IgD-negative memory B cell (primary cell): ENCODE results near the gene GALNT12. TPM values are rescaled to one million over a fixed set of nuclear protein-coding genes. Genes with fewer than 3 reads are reported as not detected.

ENCODE experiments used
- H3K27ac Mint-ChIP-seq, 3 donors: one replicate each; pipeline ENCODE4 v1.8.0; 2020 to 2022; ENCODE audit warnings: mild to moderate bottlenecking in 3 of 3, mixed read lengths in 3 of 3, moderate library complexity in 1 of 3
- H3K27me3 Mint-ChIP-seq: one replicate; pipeline ENCODE4 v1.8.0; 2021; ENCODE audit warnings: mixed read lengths
- H3K36me3 Mint-ChIP-seq: one replicate; pipeline ENCODE4 v1.8.0; 2020; ENCODE audit warnings: mild to moderate bottlenecking, mixed read lengths
- H3K4me1 Mint-ChIP-seq, 3 donors: one replicate each; pipeline ENCODE4 v1.8.0; 2020 to 2022; ENCODE audit warnings: mixed read lengths in 3 of 3, mild to moderate bottlenecking in 1 of 3
- H3K4me3 Mint-ChIP-seq, 4 donors: one replicate each; pipeline ENCODE4 v1.8.0; 2020 to 2022; ENCODE audit warnings: mild to moderate bottlenecking in 4 of 4, mixed read lengths in 4 of 4, moderate library complexity in 3 of 4
- H3K9me3 Mint-ChIP-seq, 3 donors: one replicate each; pipeline ENCODE4 v1.8.0; 2020 to 2021; ENCODE audit warnings: mixed read lengths in 3 of 3, mild to moderate bottlenecking in 1 of 3
- polyA plus RNA-seq: library from polyadenylated mRNA; unstranded; fragments of 300-500 nt; fragmentation: Illumina TruSeq; gene quantifications from one replicate; pipeline ENCODE4 v1.2.3, GENCODE V29; 2021

GALNT12 gene
- polyA plus RNA-seq, 1 donor from 2014 or later, result 0.90 TPM

GRCh38 chr9:98777618-98778017 is 29.9 kb upstream of the GALNT12 start:
- peaks cover 0 to 1% (median 1%) of the 10 kb centered on the region in 3 donors for H3K4me1 Mint-ChIP-seq
- no peak overlapping the region for H3K4me3 Mint-ChIP-seq
- H3K36me3 Mint-ChIP-seq, result peaks cover 22% of the 10 kb centered on the region

GRCh38 chr9:98778251-98778650 is 29.2 kb upstream of the GALNT12 start:
- Mint-ChIP-seq H3K36me3 (peaks cover 18% of the 10 kb centered on the region), H3K27ac (no peak overlapping the region), H3K4me1 (peaks cover 0 to 1% (median 1%) of the 10 kb centered on the region in 3 donors), H3K9me3 (no peaks in the 10 kb centered on the region), H3K4me3 (peak overlapping the region in 1 of 4 donors; percentile 36), H3K27me3 (no peaks in the 10 kb centered on the region)

More at GRCh38 chr9:98777618-98778017, 29.9 kb upstream of the GALNT12 start:
- Mint-ChIP-seq H3K27me3 (no peaks in the 10 kb centered on the region), H3K9me3 (no peaks in the 10 kb centered on the region), H3K27ac (no peak overlapping the region)

- Mint-ChIP-seq H3K9me3 (no peaks in the 10 kb centered on the region), H3K36me3 (peaks cover 15% of the 10 kb centered on the region), H3K4me3 (no peak overlapping the region), H3K27ac (no peak overlapping the region), H3K4me1 (peaks cover 0 to 1% (median 1%) of the 10 kb centered on the region in 3 donors), H3K27me3 (no peaks in the 10 kb centered on the region)
Observed at GRCh38 chr9:98778711-98779530, 28.5 kb upstream of the GALNT12 start.

GRCh38 chr9:98780059-98780749 is 27.3 kb upstream of the GALNT12 start:
- Mint-ChIP-seq H3K9me3 (no peaks in the 10 kb centered on the region), H3K27me3 (no peaks in the 10 kb centered on the region), H3K36me3 (peaks cover 15% of the 10 kb centered on the region), H3K4me3 (no peak overlapping the region), H3K4me1 (peaks cover 0 to 1% (median 1%) of the 10 kb centered on the region in 3 donors), H3K27ac (no peak overlapping the region)

GRCh38 chr9:98781588-98782383 is 25.7 kb upstream of the GALNT12 start:
- H3K36me3 Mint-ChIP-seq, result peaks cover 13% of the 10 kb centered on the region

GRCh38 chr9:98783518-98784226 is 23.8 kb upstream of the GALNT12 start:
- H3K4me3 Mint-ChIP-seq, result no peak overlapping the region

More at GRCh38 chr9:98781588-98782383, 25.7 kb upstream of the GALNT12 start:
- Mint-ChIP-seq H3K9me3 (no peaks in the 10 kb centered on the region), H3K27me3 (no peaks in the 10 kb centered on the region), H3K27ac (peak overlapping the region in 1 of 3 donors; percentile 16), H3K4me3 (no peak overlapping the region), H3K4me1 (no peaks in the 10 kb centered on the region)

GRCh38 chr9:98784831-98785806 is 22.4 kb upstream of the GALNT12 start:
- H3K4me3 Mint-ChIP-seq, result no peak overlapping the region
- no peaks in the 10 kb centered on the region for H3K27me3 Mint-ChIP-seq
- no peaks in the 10 kb centered on the region for H3K4me1 Mint-ChIP-seq
- peak overlapping the region in 1 of 3 donors; percentile 10 for H3K27ac Mint-ChIP-seq
- H3K36me3 Mint-ChIP-seq, result peaks cover 12% of the 10 kb centered on the region
- H3K9me3 Mint-ChIP-seq, result no peaks in the 10 kb centered on the region

More at GRCh38 chr9:98783518-98784226, 23.8 kb upstream of the GALNT12 start:
- H3K27me3 Mint-ChIP-seq, result no peaks in the 10 kb centered on the region
- no peaks in the 10 kb centered on the region for H3K9me3 Mint-ChIP-seq
- peaks cover 14% of the 10 kb centered on the region for H3K36me3 Mint-ChIP-seq
- no peak overlapping the region for H3K27ac Mint-ChIP-seq
- H3K4me1 Mint-ChIP-seq, result no peaks in the 10 kb centered on the region

GRCh38 chr9:98786750-98787510 is 20.5 kb upstream of the GALNT12 start:
- Mint-ChIP-seq H3K4me1 (peaks cover 3 to 5% (median 4%) of the 10 kb centered on the region in 3 donors), H3K27ac (no peak overlapping the region), H3K4me3 (no peak overlapping the region), H3K36me3 (peaks cover 10% of the 10 kb centered on the region), H3K27me3 (no peaks in the 10 kb centered on the region), H3K9me3 (no peaks in the 10 kb centered on the region)

GRCh38 chr9:98787766-98788335 is 19.6 kb upstream of the GALNT12 start:
- H3K27me3 Mint-ChIP-seq, result no peaks in the 10 kb centered on the region
- peaks cover 6% of the 10 kb centered on the region for H3K36me3 Mint-ChIP-seq

GRCh38 chr9:98789483-98790133 is 17.9 kb upstream of the GALNT12 start:
- H3K4me3 Mint-ChIP-seq, result no peak overlapping the region
- no peak overlapping the region for H3K27ac Mint-ChIP-seq
- peaks cover 9 to 13% (median 9%) of the 10 kb centered on the region in 3 donors for H3K4me1 Mint-ChIP-seq
- H3K36me3 Mint-ChIP-seq, result peaks cover 4% of the 10 kb centered on the region
- H3K27me3 Mint-ChIP-seq, result no peaks in the 10 kb centered on the region
- no peaks in the 10 kb centered on the region for H3K9me3 Mint-ChIP-seq

More at GRCh38 chr9:98787766-98788335, 19.6 kb upstream of the GALNT12 start:
- Mint-ChIP-seq H3K27ac (no peak overlapping the region), H3K9me3 (no peaks in the 10 kb centered on the region), H3K4me3 (no peak overlapping the region), H3K4me1 (peaks cover 6 to 10% (median 9%) of the 10 kb centered on the region in 3 donors)

GRCh38 chr9:98790134-98790841 is 17.2 kb upstream of the GALNT12 start:
- H3K4me3 Mint-ChIP-seq, result no peak overlapping the region
- no peaks in the 10 kb centered on the region for H3K27me3 Mint-ChIP-seq
- no peaks in the 10 kb centered on the region for H3K9me3 Mint-ChIP-seq

More at GRCh38 chr9:98790134-98790841, 17.2 kb upstream of the GALNT12 start:
- peaks cover 4% of the 10 kb centered on the region for H3K36me3 Mint-ChIP-seq
- H3K4me1 Mint-ChIP-seq, result peaks cover 13 to 19% (median 15%) of the 10 kb centered on the region in 3 donors
- no peak overlapping the region for H3K27ac Mint-ChIP-seq
